ENCODE data around the gene ADPRHL1.

DNA sequence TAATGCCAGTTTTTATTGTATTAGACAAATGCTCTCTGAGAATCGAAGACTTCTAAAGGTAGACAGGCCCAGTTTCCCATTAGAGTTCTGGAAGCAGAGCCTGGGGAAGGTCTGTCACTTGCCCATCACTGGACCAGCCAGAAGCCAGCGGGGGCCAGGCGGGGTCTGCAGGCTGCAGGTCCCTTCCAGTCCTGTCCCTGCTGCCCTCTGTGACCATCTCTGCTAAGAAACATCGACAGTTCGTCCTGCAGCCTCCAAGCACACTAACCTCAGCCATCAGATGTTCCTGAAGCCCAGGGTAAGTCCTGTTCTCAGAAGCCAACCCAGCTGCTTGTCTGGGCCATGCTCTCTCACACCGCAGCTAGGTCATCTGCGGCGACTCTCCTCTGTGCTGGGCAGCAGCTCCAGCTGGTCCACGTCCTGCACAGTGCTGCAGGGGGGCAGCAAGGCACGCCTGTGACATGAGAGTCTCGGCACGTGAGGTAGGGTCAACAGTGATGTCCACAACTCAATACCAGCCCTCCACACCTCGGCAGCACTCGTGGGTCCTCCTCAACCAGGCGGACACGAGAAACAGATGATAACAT is 2.9 kb upstream of the ADPRHL1 start:
- TF ChIP-seq, protein P1, sequence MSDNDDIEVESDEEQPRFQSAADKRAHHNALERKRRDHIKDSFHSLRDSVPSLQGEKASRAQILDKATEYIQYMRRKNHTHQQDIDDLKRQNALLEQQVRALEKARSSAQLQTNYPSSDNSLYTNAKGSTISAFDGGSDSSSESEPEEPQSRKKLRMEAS (IDR thresholded peaks at IDR 0.05; ENCODE audit: low read depth, low read length), result no peak
- TF ChIP-seq, protein P2, sequence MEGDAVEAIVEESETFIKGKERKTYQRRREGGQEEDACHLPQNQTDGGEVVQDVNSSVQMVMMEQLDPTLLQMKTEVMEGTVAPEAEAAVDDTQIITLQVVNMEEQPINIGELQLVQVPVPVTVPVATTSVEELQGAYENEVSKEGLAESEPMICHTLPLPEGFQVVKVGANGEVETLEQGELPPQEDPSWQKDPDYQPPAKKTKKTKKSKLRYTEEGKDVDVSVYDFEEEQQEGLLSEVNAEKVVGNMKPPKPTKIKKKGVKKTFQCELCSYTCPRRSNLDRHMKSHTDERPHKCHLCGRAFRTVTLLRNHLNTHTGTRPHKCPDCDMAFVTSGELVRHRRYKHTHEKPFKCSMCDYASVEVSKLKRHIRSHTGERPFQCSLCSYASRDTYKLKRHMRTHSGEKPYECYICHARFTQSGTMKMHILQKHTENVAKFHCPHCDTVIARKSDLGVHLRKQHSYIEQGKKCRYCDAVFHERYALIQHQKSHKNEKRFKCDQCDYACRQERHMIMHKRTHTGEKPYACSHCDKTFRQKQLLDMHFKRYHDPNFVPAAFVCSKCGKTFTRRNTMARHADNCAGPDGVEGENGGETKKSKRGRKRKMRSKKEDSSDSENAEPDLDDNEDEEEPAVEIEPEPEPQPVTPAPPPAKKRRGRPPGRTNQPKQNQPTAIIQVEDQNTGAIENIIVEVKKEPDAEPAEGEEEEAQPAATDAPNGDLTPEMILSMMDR (IDR thresholded peaks at IDR 0.05; ENCODE audit: low read depth, low read length), result no peak
- TF ChIP-seq POLR2A (IDR thresholded peaks at IDR 0.05; ENCODE audit: extremely low read depth, insufficient read length) (no peak), MYC (IDR thresholded peaks at IDR 0.05; ENCODE audit: low read depth, low read length) (no peak)

Data from NB4 (cell line).